ENCODE results near the gene VSTM1. TPM values are rescaled to one million over a fixed set of nuclear protein-coding genes. Genes with fewer than 3 reads are reported as not detected.

The VSTM1 gene
- total and polyA plus RNA-seq, 5 donors: not detected

- Histone ChIP-seq H3K27ac (ENCODE audit: low read length) (no peak overlapping the region), H3K4me3 (ENCODE audit: low read length) (no peak overlapping the region), H3K27me3 (ENCODE audit: control insufficient read depth, insufficient read depth) (peaks cover 2% of the 10 kb centered on the region), H3K9me3 (ENCODE audit: control insufficient read depth, low read length) (no peaks in the 10 kb centered on the region), H3K4me1 (ENCODE audit: control insufficient read depth, insufficient read depth, low read length) (no peaks in the 10 kb centered on the region)
- ATAC-seq (no peak), DNase-seq (no peak)
- intact Hi-C loops (cut with DNase I): no loop called here
- 96% methylated on average over 6 of the region's 6 CpGs for WGBS
Measured at GRCh38 chr19:54010474-54010873, 53.2 kb downstream of the VSTM1 start.

DNA sequence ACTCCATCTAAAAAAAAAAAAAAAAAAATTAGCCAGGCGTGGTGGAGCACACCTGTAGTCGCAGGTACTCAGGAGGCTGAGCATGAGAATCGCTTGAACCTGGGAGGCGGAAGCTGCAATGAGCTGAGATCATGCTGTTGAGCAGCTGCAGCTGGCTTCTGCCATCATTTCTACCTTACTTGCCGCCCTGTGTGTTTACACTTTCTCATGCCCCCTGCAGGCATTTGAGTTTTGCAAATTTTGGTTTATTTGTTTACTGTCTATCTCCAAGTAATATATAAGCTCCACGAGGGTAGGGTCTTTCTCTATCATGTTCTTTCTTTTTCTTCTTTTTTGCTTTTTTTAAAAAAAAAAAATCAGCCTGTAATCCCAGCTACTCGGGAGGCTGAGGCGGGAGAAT lies 54.3 kb downstream of the VSTM1 start:
- DNase-seq (no peak), ATAC-seq (no peak)
- no peak overlapping the region for H3K4me3 ChIP-seq (ENCODE audit: low read length)
- intact Hi-C loops (cut with DNase I): no loop called here
- H3K4me1 ChIP-seq (ENCODE audit: control insufficient read depth, insufficient read depth, low read length): no peaks in the 10 kb centered on the region
- H3K27ac ChIP-seq (ENCODE audit: low read length): no peak overlapping the region
- H3K27me3 ChIP-seq (ENCODE audit: control insufficient read depth, insufficient read depth): peaks cover 2% of the 10 kb centered on the region
- WGBS: 79% methylated on average over 8 of the region's 8 CpGs
- H3K9me3 ChIP-seq (ENCODE audit: control insufficient read depth, low read length): no peaks in the 10 kb centered on the region

- no peaks in the 10 kb centered on the region for H3K4me1 ChIP-seq (ENCODE audit: control insufficient read depth, insufficient read depth, low read length)
- no peak overlapping the region for H3K4me3 ChIP-seq (ENCODE audit: low read length)
- H3K27ac ChIP-seq (ENCODE audit: low read length): no peak overlapping the region
- 73% methylated on average over 10 of the region's 10 CpGs for WGBS
- ATAC-seq (no peak), DNase-seq (no peak)
- H3K9me3 ChIP-seq (ENCODE audit: control insufficient read depth, low read length): no peaks in the 10 kb centered on the region
- intact Hi-C loops (cut with DNase I): no loop called here
- no peaks in the 10 kb centered on the region for H3K27me3 ChIP-seq (ENCODE audit: control insufficient read depth, insufficient read depth)
Measured at GRCh38 chr19:54002495-54003315, 61.0 kb downstream of the VSTM1 start.

DNA sequence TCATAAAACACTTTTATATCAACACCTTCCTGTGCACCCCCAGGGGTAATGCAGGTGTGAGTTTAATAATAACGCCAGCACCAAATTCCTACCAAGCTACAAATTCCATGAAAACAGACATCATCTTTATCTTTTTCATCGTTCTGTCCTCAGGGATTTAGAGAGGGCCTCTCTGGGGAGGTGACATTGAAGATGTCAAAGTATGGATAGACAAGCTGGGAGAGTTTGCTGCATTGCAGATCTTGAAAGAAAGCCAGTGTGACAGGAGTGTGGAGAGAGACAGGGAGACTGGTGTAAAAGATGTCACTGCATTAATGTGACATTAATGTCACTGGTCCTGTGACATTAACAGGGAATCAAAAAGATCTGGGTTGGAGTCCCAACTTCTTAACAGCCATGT lies 62.2 kb downstream of the VSTM1 start:
- no peaks in the 10 kb centered on the region for H3K27me3 ChIP-seq (ENCODE audit: control insufficient read depth, insufficient read depth)
- H3K9me3 ChIP-seq (ENCODE audit: control insufficient read depth, low read length): no peaks in the 10 kb centered on the region
- no peak for ATAC-seq
- whole genome bisulfite sequencing: 64% methylated on average over 2 of the region's 2 CpGs
- no peaks in the 10 kb centered on the region for H3K4me1 ChIP-seq (ENCODE audit: control insufficient read depth, insufficient read depth, low read length)
- no peak overlapping the region for H3K4me3 ChIP-seq (ENCODE audit: low read length)
- DNase-seq: no peak
- H3K27ac ChIP-seq (ENCODE audit: low read length): no peak overlapping the region
- intact Hi-C loops (cut with DNase I): no loop called here

GRCh38 chr19:53999694-54000093 lies 64.0 kb downstream of the VSTM1 start:
- intact Hi-C loops (cut with DNase I): no loop called here
- Histone ChIP-seq H3K4me3 (ENCODE audit: low read length) (no peak overlapping the region), H3K4me1 (ENCODE audit: control insufficient read depth, insufficient read depth, low read length) (no peaks in the 10 kb centered on the region), H3K27me3 (ENCODE audit: control insufficient read depth, insufficient read depth) (no peaks in the 10 kb centered on the region), H3K27ac (ENCODE audit: low read length) (no peak overlapping the region), H3K9me3 (ENCODE audit: control insufficient read depth, low read length) (no peaks in the 10 kb centered on the region)
- no peak for DNase-seq
- 73% methylated on average over 5 of the region's 5 CpGs for WGBS
- no peak for ATAC-seq

- Histone ChIP-seq H3K4me3 (ENCODE audit: low read length) (no peak overlapping the region), H3K27ac (ENCODE audit: low read length) (no peak overlapping the region), H3K27me3 (ENCODE audit: control insufficient read depth, insufficient read depth) (no peaks in the 10 kb centered on the region), H3K4me1 (ENCODE audit: control insufficient read depth, insufficient read depth, low read length) (no peaks in the 10 kb centered on the region), H3K9me3 (ENCODE audit: control insufficient read depth, low read length) (no peaks in the 10 kb centered on the region)
- no peak for ATAC-seq
- 36% methylated on average over 7 of the region's 7 CpGs for WGBS
- no peak for DNase-seq
- intact Hi-C loops (cut with DNase I): no loop called here
Measured at GRCh38 chr19:53998223-53998622, 65.5 kb downstream of the VSTM1 start.

DNA sequence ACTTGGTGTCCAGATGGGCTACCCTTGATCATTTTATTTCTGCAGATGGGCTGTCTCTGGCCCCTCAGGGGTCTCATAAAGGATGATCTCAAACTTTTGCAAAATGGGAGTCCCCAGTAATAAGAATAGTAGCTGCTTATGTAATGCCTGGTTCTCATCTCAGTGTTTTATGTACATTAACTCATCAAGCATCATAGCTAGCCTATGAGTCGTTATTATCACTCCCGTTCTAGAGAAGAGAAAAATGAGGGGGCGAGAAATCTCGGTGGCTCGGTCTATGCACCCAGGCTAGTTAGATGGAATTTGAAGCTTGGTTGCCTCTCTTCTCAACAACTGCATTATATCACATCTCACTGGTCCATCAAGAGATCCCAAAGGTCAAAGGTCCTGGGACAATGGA lies 68.9 kb downstream of the VSTM1 start:
- H3K4me1 ChIP-seq (ENCODE audit: control insufficient read depth, insufficient read depth, low read length): no peaks in the 10 kb centered on the region
- DNase-seq: no peak
- H3K9me3 ChIP-seq (ENCODE audit: control insufficient read depth, low read length): no peaks in the 10 kb centered on the region
- ATAC-seq: no peak
- no peaks in the 10 kb centered on the region for H3K27me3 ChIP-seq (ENCODE audit: control insufficient read depth, insufficient read depth)
- 68% methylated on average over 5 of the region's 5 CpGs for WGBS
- intact Hi-C loops (cut with DNase I): no loop called here
- no peak overlapping the region for H3K27ac ChIP-seq (ENCODE audit: low read length)
- no peak overlapping the region for H3K4me3 ChIP-seq (ENCODE audit: low read length)

DNA sequence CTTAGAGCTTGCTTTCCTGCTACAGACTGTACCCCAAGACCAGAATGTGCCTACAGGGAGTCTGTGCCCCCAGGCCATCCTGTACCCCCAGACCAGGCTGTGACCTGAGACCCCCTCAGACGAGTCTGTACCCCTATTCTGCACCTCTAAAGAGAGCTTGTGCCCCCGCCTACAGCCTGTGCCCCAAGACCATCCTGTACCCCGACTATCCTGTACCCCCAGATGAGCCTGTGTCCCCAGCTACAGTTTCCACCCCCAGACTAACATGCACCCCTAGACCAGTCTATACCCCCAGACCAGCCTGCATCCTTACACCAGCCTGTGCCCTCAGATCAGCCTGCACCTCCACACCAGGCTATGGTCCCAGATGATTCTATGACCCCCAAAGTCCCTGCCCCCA lies 70.2 kb downstream of the VSTM1 start:
- peak in 1 of 2 donors; percentile 9 for ATAC-seq
- H3K4me3 ChIP-seq (ENCODE audit: low read length): no peak overlapping the region
- intact Hi-C loops (cut with DNase I): no loop called here
- H3K27me3 ChIP-seq (ENCODE audit: control insufficient read depth, insufficient read depth): no peaks in the 10 kb centered on the region
- H3K27ac ChIP-seq (ENCODE audit: low read length): no peak overlapping the region
- H3K4me1 ChIP-seq (ENCODE audit: control insufficient read depth, insufficient read depth, low read length): no peaks in the 10 kb centered on the region
- no peaks in the 10 kb centered on the region for H3K9me3 ChIP-seq (ENCODE audit: control insufficient read depth, low read length)
- WGBS: 72% methylated on average over 3 of the region's 3 CpGs
- no peak for DNase-seq

GRCh38 chr19:53992815-53993214 lies 70.9 kb downstream of the VSTM1 start:
- Histone ChIP-seq H3K27ac (ENCODE audit: low read length) (no peak overlapping the region), H3K27me3 (ENCODE audit: control insufficient read depth, insufficient read depth) (no peaks in the 10 kb centered on the region), H3K9me3 (ENCODE audit: control insufficient read depth, low read length) (no peaks in the 10 kb centered on the region), H3K4me3 (ENCODE audit: low read length) (no peak overlapping the region), H3K4me1 (ENCODE audit: control insufficient read depth, insufficient read depth, low read length) (no peaks in the 10 kb centered on the region)
- no peak for ATAC-seq
- DNase-seq: no peak
- intact Hi-C loops (cut with DNase I): no loop called here
- WGBS: 28% methylated on average over 43 of the region's 43 CpGs

GRCh38 chr19:53992211-53992610 lies 71.5 kb downstream of the VSTM1 start:
- ATAC-seq: no peak
- WGBS: 75% methylated on average over 9 of the region's 9 CpGs
- Histone ChIP-seq H3K9me3 (ENCODE audit: control insufficient read depth, low read length) (no peaks in the 10 kb centered on the region), H3K27me3 (ENCODE audit: control insufficient read depth, insufficient read depth) (no peaks in the 10 kb centered on the region), H3K27ac (ENCODE audit: low read length) (no peak overlapping the region), H3K4me3 (ENCODE audit: low read length) (no peak overlapping the region), H3K4me1 (ENCODE audit: control insufficient read depth, insufficient read depth, low read length) (no peaks in the 10 kb centered on the region)
- intact Hi-C loops (cut with DNase I): no loop called here
- DNase-seq: no peak

- ATAC-seq: peak in 1 of 2 donors; percentile 51
- no peaks in the 10 kb centered on the region for H3K9me3 ChIP-seq (ENCODE audit: control insufficient read depth, low read length)
- 5% methylated on average over 66 of the region's 66 CpGs for WGBS
Measured at GRCh38 chr19:53991224-53992113, 72.2 kb downstream of the VSTM1 start, which contains the start of gene CACNG6. Gene CACNG6, plus strand, starts transcription at chr19:53991637. Its CDS starts 1,241 bp downstream, at chr19:53992878.

More at GRCh38 chr19:53991224-53992113, 72.2 kb downstream of the VSTM1 start, which contains the start of gene CACNG6:
- H3K4me3 ChIP-seq (ENCODE audit: low read length): peak within 1 kb of the TSS; percentile 11
- H3K27ac ChIP-seq (ENCODE audit: low read length): no peak within 1 kb of the TSS
- peak in 2 of 3 donors; percentile 57 to 62 for DNase-seq
- no peaks in the 10 kb centered on the region for H3K4me1 ChIP-seq (ENCODE audit: control insufficient read depth, insufficient read depth, low read length)
- no peaks in the 10 kb centered on the region for H3K27me3 ChIP-seq (ENCODE audit: control insufficient read depth, insufficient read depth)
- intact Hi-C loops (cut with DNase I): no loop called here
